ENCODE data around the gene TMEM130. TPM values are rescaled to one million over a fixed set of nuclear protein-coding genes. Genes with fewer than 3 reads are reported as not detected.
A peak's percentile ranks its signal among the peaks of the same experiment; 100 is the strongest.

The TMEM130 gene, protein sequence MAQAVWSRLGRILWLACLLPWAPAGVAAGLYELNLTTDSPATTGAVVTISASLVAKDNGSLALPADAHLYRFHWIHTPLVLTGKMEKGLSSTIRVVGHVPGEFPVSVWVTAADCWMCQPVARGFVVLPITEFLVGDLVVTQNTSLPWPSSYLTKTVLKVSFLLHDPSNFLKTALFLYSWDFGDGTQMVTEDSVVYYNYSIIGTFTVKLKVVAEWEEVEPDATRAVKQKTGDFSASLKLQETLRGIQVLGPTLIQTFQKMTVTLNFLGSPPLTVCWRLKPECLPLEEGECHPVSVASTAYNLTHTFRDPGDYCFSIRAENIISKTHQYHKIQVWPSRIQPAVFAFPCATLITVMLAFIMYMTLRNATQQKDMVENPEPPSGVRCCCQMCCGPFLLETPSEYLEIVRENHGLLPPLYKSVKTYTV
- total RNA-seq, result not detected

DNA sequence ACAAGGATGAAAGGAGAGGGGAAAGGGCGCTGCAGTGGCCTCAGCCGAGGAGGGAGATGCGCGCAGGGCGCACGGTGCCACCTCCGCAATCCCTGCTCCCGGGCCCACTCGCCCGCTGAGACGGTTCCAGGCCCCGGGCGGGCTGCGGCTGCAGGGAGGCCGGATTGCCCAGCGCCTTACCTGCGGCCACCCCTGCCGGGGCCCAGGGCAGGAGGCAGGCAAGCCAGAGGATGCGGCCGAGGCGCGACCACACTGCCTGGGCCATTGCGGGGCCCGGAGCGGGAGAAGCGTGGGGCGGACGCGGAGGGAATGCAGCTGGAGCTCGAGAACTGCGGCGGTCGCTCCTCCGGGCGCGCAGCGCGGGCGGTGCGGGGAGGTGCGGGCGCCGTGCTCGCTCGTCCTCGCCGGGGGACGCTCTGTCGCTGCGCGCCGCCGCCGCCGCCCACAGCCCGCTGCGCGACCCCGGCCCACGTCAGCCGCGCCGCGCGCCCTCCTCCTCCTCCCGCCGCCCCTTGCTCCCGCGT, at the start of gene TMEM130:
Gene TMEM130 (minus strand): TSS at position 418 of the 524 bp plus-strand sequence. CDS start 153 bp downstream, at position 265.
- CTCF ChIA-PET, result interaction anchor here (1.2 to 1.9 kb wide), 2 partner anchors 9 to 10 kb away, joined by 3 to 6 read pairs; partner anchors contain the start of gene TRRAP

DNA sequence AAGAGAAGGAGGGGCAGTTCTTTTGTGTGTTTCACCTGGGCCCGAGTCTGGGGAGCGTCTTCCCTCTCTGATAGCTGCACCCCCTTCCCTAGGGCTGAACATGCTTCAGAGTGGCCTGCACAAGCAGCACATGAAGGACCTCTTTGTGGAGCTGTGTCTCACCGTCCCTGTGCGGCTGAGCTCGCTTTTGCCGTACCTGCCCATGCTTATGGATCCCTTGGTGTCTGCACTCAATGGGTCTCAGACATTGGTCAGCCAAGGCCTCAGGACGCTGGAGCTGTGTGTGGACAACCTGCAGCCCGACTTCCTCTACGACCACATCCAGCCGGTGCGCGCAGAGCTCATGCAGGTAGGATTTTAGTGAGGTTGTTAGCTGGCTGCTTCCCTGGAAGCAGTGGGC, 47.5 kb upstream of the TMEM130 start:
- CTCF ChIA-PET, result no interaction called here
- DNase-seq (no peak), ATAC-seq (no peak)
- Mint-ChIP-seq H3K36me3 (peaks cover 46% of the 10 kb centered on the region), H3K4me3 (no peak overlapping the region), H3K9me3 (ENCODE audit: low read depth) (no peaks in the 10 kb centered on the region), H3K27ac (no peak overlapping the region), H3K27me3 (no peaks in the 10 kb centered on the region), H3K4me1 (no peaks in the 10 kb centered on the region)

More for the DNA sequence above, at the start of gene TMEM130:
- ATAC-seq (peak; percentile 11), DNase-seq (no peak)
- H3K9me3 Mint-ChIP-seq (ENCODE audit: low read depth), result no peaks in the 10 kb centered on the region
- no peaks in the 10 kb centered on the region for H3K36me3 Mint-ChIP-seq
- H3K4me1 Mint-ChIP-seq, result no peaks in the 10 kb centered on the region
- peaks cover 32% of the 10 kb centered on the region for H3K27me3 Mint-ChIP-seq
- no peak within 1 kb of the TSS for H3K27ac Mint-ChIP-seq
- H3K4me3 Mint-ChIP-seq, result peak within 1 kb of the TSS; percentile 44

DNA sequence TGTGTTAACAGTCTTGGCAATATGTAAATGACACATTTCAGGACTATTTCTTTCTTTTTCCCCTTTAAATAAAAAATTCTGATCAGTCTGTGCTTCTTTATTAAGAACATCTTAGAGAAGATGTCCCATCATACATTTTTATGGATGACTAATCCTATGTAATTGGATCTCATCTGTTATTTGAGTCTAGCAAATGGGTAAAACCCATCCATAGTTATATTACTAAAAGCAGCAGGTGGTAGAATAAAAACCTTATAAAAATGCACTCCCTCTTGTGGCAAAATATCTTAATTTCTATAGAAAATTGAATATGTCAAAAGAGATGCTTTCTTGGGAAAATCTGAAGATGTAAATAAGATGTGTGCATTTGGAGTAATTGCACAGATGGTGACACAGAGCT, 43.8 kb upstream of the TMEM130 start:
- CTCF ChIA-PET, result no interaction called here
- ATAC-seq (no peak), DNase-seq (no peak)
- Mint-ChIP-seq H3K27ac (no peak overlapping the region), H3K4me3 (no peak overlapping the region), H3K4me1 (no peaks in the 10 kb centered on the region), H3K36me3 (peaks cover 49% of the 10 kb centered on the region), H3K27me3 (no peaks in the 10 kb centered on the region), H3K9me3 (ENCODE audit: low read depth) (no peaks in the 10 kb centered on the region)

DNA sequence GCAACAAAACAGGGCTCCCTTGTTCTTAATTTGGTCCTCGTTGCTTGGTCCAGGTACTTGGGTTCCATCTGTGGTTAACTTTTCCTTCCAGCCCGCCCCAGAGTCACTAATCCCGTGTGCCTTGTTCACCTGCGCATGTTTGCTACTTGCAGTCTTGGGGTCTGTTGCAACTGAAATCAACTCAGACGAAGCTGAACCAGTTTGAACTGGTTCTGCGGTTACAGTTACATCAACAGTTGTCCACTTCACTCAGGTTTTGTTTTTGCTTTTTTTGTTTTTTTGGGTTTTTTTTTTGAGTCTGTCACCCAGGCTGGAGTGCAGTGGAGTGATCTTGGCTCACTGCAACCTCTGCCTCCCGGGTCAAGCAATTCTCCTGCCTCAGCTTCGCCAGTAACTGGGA, 43.2 kb upstream of the TMEM130 start:
- peaks cover 46% of the 10 kb centered on the region for H3K36me3 Mint-ChIP-seq
- ATAC-seq (no peak), DNase-seq (no peak)
- H3K27ac Mint-ChIP-seq, result no peak overlapping the region
- no peaks in the 10 kb centered on the region for H3K4me1 Mint-ChIP-seq
- no peaks in the 10 kb centered on the region for H3K9me3 Mint-ChIP-seq (ENCODE audit: low read depth)
- no peaks in the 10 kb centered on the region for H3K27me3 Mint-ChIP-seq
- H3K4me3 Mint-ChIP-seq, result no peak overlapping the region
- CTCF ChIA-PET, result no interaction called here

DNA sequence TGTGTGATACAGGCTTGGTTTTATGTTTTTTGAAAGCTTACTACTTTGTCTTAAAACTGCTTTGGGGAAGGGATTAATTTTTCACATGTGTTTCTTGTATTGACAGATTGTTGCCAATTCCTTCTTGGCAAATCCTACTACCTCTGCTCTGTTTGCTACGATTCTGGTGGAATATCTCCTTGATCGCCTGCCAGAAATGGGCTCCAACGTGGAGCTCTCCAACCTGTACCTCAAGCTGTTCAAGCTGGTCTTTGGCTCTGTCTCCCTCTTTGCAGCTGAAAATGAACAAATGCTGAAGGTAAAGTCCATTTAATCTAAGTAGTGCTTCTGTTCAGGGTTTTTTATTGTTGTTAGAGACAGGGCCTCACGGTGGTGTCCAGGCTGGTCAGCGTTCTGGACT, 42.1 kb upstream of the TMEM130 start:
- no peaks in the 10 kb centered on the region for H3K9me3 Mint-ChIP-seq (ENCODE audit: low read depth)

DNA sequence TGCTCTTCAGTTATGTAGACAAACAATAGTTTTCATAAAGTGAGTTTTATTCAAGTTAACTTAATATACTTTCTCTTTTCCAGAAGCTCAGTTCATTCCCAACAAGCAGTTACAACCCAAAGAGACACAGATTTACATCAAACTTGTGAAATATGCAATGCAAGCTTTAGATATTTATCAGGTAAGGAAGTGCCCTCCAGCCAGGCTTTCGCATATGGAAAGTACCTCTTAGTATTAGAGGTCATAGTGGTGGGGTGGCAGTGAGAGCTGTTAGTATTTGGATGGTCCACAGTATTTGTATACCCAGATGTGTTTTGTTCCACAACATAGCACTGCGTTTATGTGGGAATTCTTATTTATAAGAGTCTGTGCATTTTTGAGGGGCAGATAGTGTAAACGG, 40.6 kb upstream of the TMEM130 start:
- H3K27ac Mint-ChIP-seq, result no peak overlapping the region
- ATAC-seq (no peak), DNase-seq (no peak)
- H3K4me3 Mint-ChIP-seq, result no peak overlapping the region
- CTCF ChIA-PET, result interaction anchor here (1.2 kb wide), 1 partner anchor 403 kb away, joined by 4 read pairs; no protein-coding TSS in a partner anchor
- no peaks in the 10 kb centered on the region for H3K9me3 Mint-ChIP-seq (ENCODE audit: low read depth)
- no peaks in the 10 kb centered on the region for H3K27me3 Mint-ChIP-seq
- H3K36me3 Mint-ChIP-seq, result peaks cover 33% of the 10 kb centered on the region
- no peaks in the 10 kb centered on the region for H3K4me1 Mint-ChIP-seq

More for the DNA sequence above, 42.1 kb upstream of the TMEM130 start:
- CTCF ChIA-PET, result interaction anchor here (1.4 kb wide), 1 partner anchor 33 kb away, joined by 4 read pairs; the partner anchor contains the start of gene TRRAP
- no peak overlapping the region for H3K4me3 Mint-ChIP-seq
- H3K4me1 Mint-ChIP-seq, result no peaks in the 10 kb centered on the region
- no peak for ATAC-seq
- no peaks in the 10 kb centered on the region for H3K27me3 Mint-ChIP-seq
- H3K27ac Mint-ChIP-seq, result no peak overlapping the region
- peaks cover 41% of the 10 kb centered on the region for H3K36me3 Mint-ChIP-seq
- DNase-seq, result no peak

DNA sequence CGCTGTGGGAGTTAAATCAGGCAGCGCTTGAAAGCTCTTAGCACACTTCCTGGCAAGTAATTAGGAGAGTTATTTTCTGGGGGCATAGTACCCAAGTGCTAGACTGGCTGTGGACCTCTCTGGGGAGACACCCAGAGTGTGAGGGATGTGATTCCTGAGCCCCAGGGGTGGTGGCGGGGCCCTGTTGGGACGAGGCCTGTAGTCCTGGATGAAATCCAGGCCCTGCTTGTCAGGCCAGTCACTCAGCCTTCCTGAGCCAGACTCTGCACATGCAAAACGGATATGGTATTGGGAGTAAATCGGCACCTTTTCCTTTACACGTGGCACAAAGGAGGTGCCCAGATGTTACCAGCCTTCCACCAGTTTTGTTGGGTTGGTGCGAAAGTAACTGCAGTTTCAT, 39.7 kb upstream of the TMEM130 start:
- DNase-seq, result no peak
- H3K9me3 Mint-ChIP-seq (ENCODE audit: low read depth), result no peaks in the 10 kb centered on the region
- no peak overlapping the region for H3K27ac Mint-ChIP-seq
- H3K27me3 Mint-ChIP-seq, result no peaks in the 10 kb centered on the region
- no peaks in the 10 kb centered on the region for H3K4me1 Mint-ChIP-seq
- CTCF ChIA-PET, result interaction anchor here (1.2 kb wide), 1 partner anchor 404 kb away, joined by 4 read pairs; no protein-coding TSS in a partner anchor
- peaks cover 40% of the 10 kb centered on the region for H3K36me3 Mint-ChIP-seq
- no peak for ATAC-seq
- no peak overlapping the region for H3K4me3 Mint-ChIP-seq

DNA sequence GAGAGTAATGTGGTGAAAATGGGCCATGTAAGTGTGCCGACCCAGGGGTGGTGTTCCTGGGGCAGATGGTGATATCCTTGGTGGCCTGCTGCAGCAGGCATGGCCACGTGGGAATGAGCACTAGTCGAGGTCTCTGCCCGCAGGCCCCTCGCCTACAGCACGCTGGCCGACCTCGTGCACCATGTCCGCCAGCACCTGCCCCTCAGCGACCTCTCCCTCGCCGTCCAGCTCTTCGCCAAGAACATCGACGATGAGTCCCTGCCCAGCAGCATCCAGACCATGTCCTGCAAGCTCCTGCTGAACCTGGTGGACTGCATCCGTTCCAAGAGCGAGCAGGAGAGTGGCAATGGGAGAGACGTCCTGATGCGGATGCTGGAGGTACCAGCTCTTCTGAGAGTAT, 38.8 kb upstream of the TMEM130 start:
- CTCF ChIA-PET, result no interaction called here
- DNase-seq (no peak), ATAC-seq (no peak)
- no peaks in the 10 kb centered on the region for H3K9me3 Mint-ChIP-seq (ENCODE audit: low read depth)
- H3K27ac Mint-ChIP-seq, result no peak overlapping the region
- H3K36me3 Mint-ChIP-seq, result peaks cover 44% of the 10 kb centered on the region
- H3K4me1 Mint-ChIP-seq, result no peaks in the 10 kb centered on the region
- no peak overlapping the region for H3K4me3 Mint-ChIP-seq
- H3K27me3 Mint-ChIP-seq, result no peaks in the 10 kb centered on the region

DNA sequence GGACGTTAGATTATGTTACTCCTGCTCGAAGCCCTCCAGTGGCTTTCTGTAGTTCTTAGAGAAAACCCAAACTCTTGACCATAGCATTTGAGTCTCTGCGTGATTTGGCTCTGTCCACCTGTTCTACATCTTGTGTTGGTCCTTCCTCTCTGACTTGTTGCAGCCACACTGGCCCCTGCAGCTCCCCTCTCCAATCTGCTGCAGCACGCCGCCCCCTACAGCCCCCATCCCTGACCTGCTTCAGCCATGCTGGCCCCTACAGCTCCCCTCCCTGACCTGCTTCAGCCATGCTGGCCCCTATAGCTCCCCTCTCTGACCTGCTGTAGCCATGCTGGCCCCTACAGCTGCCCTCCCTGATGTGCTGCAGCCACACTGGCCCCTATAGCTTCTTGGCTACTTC, 37.8 kb upstream of the TMEM130 start:
- Mint-ChIP-seq H3K36me3 (peaks cover 46% of the 10 kb centered on the region), H3K27ac (no peak overlapping the region), H3K27me3 (no peaks in the 10 kb centered on the region), H3K4me3 (no peak overlapping the region), H3K4me1 (no peaks in the 10 kb centered on the region), H3K9me3 (ENCODE audit: low read depth) (no peaks in the 10 kb centered on the region)
- ATAC-seq, result no peak
- CTCF ChIA-PET, result no interaction called here
- DNase-seq, result no peak

DNA sequence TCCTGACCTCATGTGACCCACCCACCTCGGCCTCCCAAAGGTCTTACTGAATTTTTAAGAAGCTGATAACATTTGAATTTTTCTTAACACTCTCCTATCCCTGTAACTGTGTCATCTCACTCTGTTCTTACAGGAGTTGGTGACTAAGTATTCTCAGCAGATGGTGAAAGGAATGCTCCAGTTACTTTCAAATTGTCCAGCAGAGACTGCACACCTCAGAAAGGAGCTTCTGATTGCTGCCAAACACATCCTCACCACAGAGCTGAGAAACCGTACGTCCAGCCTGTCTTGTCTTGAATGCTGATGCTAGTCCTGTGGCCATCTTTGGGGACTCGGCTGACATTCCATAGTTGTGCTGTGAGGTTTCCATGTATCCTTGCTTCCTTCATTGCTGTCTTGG, 33.4 kb upstream of the TMEM130 start:
- no peak for ATAC-seq
- no peaks in the 10 kb centered on the region for H3K27me3 Mint-ChIP-seq
- no peak overlapping the region for H3K4me3 Mint-ChIP-seq
- DNase-seq, result no peak
- H3K36me3 Mint-ChIP-seq, result peaks cover 57% of the 10 kb centered on the region
- no peaks in the 10 kb centered on the region for H3K9me3 Mint-ChIP-seq (ENCODE audit: low read depth)
- CTCF ChIA-PET, result no interaction called here
- no peaks in the 10 kb centered on the region for H3K4me1 Mint-ChIP-seq
- no peak overlapping the region for H3K27ac Mint-ChIP-seq

DNA sequence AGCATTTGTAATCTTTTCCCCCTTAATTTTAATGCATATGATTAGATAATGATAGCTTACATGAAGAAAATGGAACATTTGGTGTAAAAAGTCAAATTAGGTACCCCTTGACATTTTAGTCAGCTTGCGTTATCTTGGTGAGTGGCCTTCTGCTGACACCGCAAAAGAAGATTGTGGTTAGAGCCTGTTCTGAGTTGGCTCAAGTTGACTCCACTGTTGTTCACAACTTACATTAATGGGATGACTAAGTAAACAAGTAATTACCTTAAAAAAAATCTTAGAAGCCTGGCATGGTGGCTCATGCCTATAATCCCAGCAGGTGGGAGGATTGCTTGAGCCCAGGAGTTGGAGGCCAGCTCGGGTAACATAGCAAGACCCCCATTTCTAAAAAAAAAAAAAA, 32.7 kb upstream of the TMEM130 start:
- Mint-ChIP-seq H3K9me3 (ENCODE audit: low read depth) (no peaks in the 10 kb centered on the region), H3K36me3 (peaks cover 61% of the 10 kb centered on the region), H3K4me1 (no peaks in the 10 kb centered on the region), H3K4me3 (no peak overlapping the region), H3K27ac (no peak overlapping the region), H3K27me3 (no peaks in the 10 kb centered on the region)
- CTCF ChIA-PET, result no interaction called here
- ATAC-seq (no peak), DNase-seq (no peak)

DNA sequence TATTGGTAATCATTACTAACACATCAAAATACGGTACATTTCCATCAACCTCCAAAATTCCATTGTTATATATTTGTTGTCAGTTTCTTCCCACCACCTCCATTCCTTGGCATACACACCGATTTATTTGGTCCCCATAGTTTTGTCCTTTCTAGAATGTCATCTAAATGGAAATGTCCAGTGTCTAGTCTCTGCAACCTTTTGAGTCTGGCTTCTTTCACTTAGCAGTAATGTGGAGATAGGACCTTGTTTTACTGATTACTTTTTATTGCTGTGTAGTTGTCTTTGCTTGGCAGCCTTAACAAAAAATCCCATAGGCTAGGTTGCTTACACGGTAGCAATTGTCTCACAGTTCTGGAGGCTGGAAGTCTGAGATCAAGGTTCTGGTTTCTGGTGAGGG, 31.0 kb upstream of the TMEM130 start:
- Mint-ChIP-seq H3K27me3 (no peaks in the 10 kb centered on the region), H3K36me3 (peaks cover 70% of the 10 kb centered on the region), H3K4me1 (no peaks in the 10 kb centered on the region), H3K9me3 (ENCODE audit: low read depth) (no peaks in the 10 kb centered on the region), H3K4me3 (no peak overlapping the region), H3K27ac (no peak overlapping the region)
- DNase-seq (no peak), ATAC-seq (no peak)
- CTCF ChIA-PET, result interaction anchor here (0.8 kb wide), 1 partner anchor 221 kb away, joined by 3 read pairs; no protein-coding TSS in a partner anchor

DNA sequence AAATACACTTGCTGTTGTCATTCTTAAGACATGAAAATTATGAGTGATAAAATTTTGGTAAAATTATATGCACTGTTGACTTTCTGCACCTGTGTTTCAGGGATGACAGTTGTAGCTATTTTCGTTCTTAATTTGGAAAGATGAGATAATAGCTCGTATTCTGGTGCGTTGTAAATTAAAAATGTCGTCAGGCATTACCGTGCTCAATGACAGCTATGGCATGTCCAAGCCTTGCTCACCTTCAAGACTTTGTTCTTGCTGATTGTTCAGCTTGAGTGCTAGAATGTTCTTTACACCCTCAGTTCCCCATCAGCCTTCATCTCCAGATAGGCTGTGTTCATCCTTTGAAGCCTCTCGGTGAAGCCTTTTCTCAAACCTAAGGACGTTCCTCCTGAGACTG, 30.0 kb upstream of the TMEM130 start:
- CTCF ChIA-PET, result interaction anchor here (0.8 kb wide), 1 partner anchor 222 kb away, joined by 3 read pairs; no protein-coding TSS in a partner anchor
- no peaks in the 10 kb centered on the region for H3K9me3 Mint-ChIP-seq (ENCODE audit: low read depth)
- ATAC-seq (no peak), DNase-seq (no peak)
- no peak overlapping the region for H3K4me3 Mint-ChIP-seq
- no peak overlapping the region for H3K27ac Mint-ChIP-seq
- H3K36me3 Mint-ChIP-seq, result peaks cover 70% of the 10 kb centered on the region
- H3K27me3 Mint-ChIP-seq, result no peaks in the 10 kb centered on the region
- H3K4me1 Mint-ChIP-seq, result no peaks in the 10 kb centered on the region

DNA sequence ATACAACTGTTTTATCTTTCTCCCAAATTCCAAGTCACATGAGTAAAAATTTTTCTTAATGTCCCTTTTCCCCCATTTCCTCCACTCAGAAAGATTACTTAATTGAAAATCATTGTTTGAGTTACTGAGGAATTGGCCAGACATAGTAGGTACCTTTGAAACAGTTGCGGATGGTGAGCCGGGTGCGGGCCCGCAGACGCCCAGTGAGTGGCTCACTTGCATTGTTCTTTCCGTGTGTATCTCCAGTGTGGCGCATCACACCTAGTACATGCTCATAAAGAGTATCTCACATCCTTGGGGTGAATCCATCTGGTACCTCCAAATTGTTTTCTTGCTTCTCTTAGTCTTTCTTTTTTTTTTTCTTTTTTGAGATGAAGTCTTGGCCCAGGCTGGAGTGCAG, 22.8 kb upstream of the TMEM130 start:
- ATAC-seq (no peak), DNase-seq (no peak)
- Mint-ChIP-seq H3K27me3 (no peaks in the 10 kb centered on the region), H3K4me1 (no peaks in the 10 kb centered on the region), H3K9me3 (ENCODE audit: low read depth) (no peaks in the 10 kb centered on the region), H3K27ac (no peak overlapping the region), H3K36me3 (peaks cover 52% of the 10 kb centered on the region), H3K4me3 (no peak overlapping the region)
- CTCF ChIA-PET, result no interaction called here
